T-cell (primary cell): ENCODE measurements around the gene CELF3. TPM values are rescaled to one million over a fixed set of nuclear protein-coding genes. Genes with fewer than 3 reads are reported as not detected.

Source experiments
- ATAC-seq, 4 experiments: fragments of 200-7000 bp in 3 of 4; fragments of 150-1000 bp in 1 of 4; cut with Tn5 transposase; replicated peaks in 1 of 4; 1 replicate in 3 of 4; 2 replicates in 1 of 4; pipeline ENCODE4 v1.10.0; 2021; ENCODE audit warnings: moderate library complexity in 3 of 4, mild to moderate bottlenecking in 2 of 4, moderate number of reproducible peaks in 1 of 4
- CTCF ChIA-PET, 2 donors: fragments of 300-600 bp; sonication (Branson Sonifier 250); formaldehyde crosslinking; loops; one replicate each; lab custom pipeline; 2022; ENCODE audit warnings: antibody characterized with exemption in 2 of 2; lab: Charles Lee
- POLR2A ChIA-PET, 2 donors: fragments of 300-600 bp; sonication (Branson Sonifier 250); formaldehyde crosslinking; loops; one replicate each; lab custom pipeline; 2022; ENCODE audit warnings: antibody characterized with exemption in 2 of 2; lab: Charles Lee
- DNase-seq, 35 experiments: peaks; one replicate each; pipeline versions ENCODE4 v3.0.0 to v3.0.0-alpha.2; 2013 to 2023
- H3K27ac ChIP-seq: one replicate; pipeline ENCODE4 v1.5.1; 2013; ENCODE audit warnings: low read length
- H3K27me3 ChIP-seq, 2 experiments: replicated peaks in 1 of 2; 1 replicate in 1 of 2; 2 replicates in 1 of 2; pipeline versions ENCODE4 v1.6.1 to v1.7.0; 2013; ENCODE audit warnings: low read length in 1 of 2, mixed read lengths in 1 of 2; ENCODE audit not compliant: control insufficient read depth in 2 of 2, insufficient read depth in 2 of 2; ENCODE audit errors: extremely low read depth in 1 of 2
- H3K36me3 ChIP-seq, 2 donors: 1 replicate in 1 of 2; 2 replicates in 1 of 2; pipeline versions ENCODE4 v1.6.1 to v1.7.0; 2013; ENCODE audit warnings: low read length in 1 of 2; ENCODE audit not compliant: control insufficient read depth in 2 of 2, insufficient read depth in 1 of 2; ENCODE audit errors: extremely low read depth in 1 of 2
- H3K4me1 ChIP-seq, 2 experiments: 1 replicate in 1 of 2; 2 replicates in 1 of 2; pipeline versions ENCODE4 v1.6.1 to v1.7.0; 2013; ENCODE audit warnings: low read length in 2 of 2, mixed read lengths in 1 of 2; ENCODE audit not compliant: insufficient read depth in 2 of 2, control insufficient read depth in 1 of 2; ENCODE audit errors: extremely low read depth in 1 of 2
- H3K4me3 ChIP-seq, 2 donors: 1 replicate in 1 of 2; 2 replicates in 1 of 2; pipeline versions ENCODE4 v1.5.1 to v1.7.0; 2013; ENCODE audit warnings: mild to moderate bottlenecking in 2 of 2, low read length in 1 of 2, moderate library complexity in 1 of 2; ENCODE audit not compliant: control insufficient read depth in 1 of 2; ENCODE audit errors: extremely low read depth in 1 of 2
- H3K9me3 ChIP-seq: 2 replicates; pipeline ENCODE4 v1.7.0; 2013
- H3K27ac Mint-ChIP-seq, 2 donors: one replicate each; pipeline ENCODE4 v1.8.0; 2020 to 2021; ENCODE audit warnings: mild to moderate bottlenecking in 2 of 2, mixed read lengths in 2 of 2
- H3K27me3 Mint-ChIP-seq, 2 donors: one replicate each; pipeline ENCODE4 v1.8.0; 2021 to 2022; ENCODE audit warnings: mixed read lengths in 2 of 2
- H3K36me3 Mint-ChIP-seq: one replicate; pipeline ENCODE4 v1.8.0; 2021; ENCODE audit warnings: mixed read lengths
- H3K4me1 Mint-ChIP-seq, 3 donors: one replicate each; pipeline ENCODE4 v1.8.0; 2020 to 2022; ENCODE audit warnings: mixed read lengths in 3 of 3, mild to moderate bottlenecking in 1 of 3
- H3K4me3 Mint-ChIP-seq, 3 donors: one replicate each; pipeline ENCODE4 v1.8.0; 2020 to 2022; ENCODE audit warnings: mild to moderate bottlenecking in 3 of 3, mixed read lengths in 3 of 3, moderate library complexity in 3 of 3
- H3K9me3 Mint-ChIP-seq, 3 donors: one replicate each; pipeline ENCODE4 v1.8.0; 2020 to 2022; ENCODE audit warnings: mixed read lengths in 3 of 3
- WGBS: methylation state at CpG from one replicate; pipeline ENCODE4 v1.1.5; 2013; ENCODE audit warnings: missing lambda C conversion rate; ENCODE audit not compliant: insufficient coverage; 5-methylcytosine and 5-hydroxymethylcytosine counted together
- total RNA-seq, 35 experiments: library from RNA in 6 of 35; stranded (reverse) in 6 of 35; fragments of 120-200 nt in 1 of 35; gene quantifications; one replicate each; pipeline versions ENCODE4 v1.2.1 to v1.2.4 and lab custom pipeline; 2013 to 2026

Gene CELF3
- total RNA-seq, 5 donors from 2014 or later (not counting 1 experiment from before 2014, with no cell fraction given): not detected

DNA sequence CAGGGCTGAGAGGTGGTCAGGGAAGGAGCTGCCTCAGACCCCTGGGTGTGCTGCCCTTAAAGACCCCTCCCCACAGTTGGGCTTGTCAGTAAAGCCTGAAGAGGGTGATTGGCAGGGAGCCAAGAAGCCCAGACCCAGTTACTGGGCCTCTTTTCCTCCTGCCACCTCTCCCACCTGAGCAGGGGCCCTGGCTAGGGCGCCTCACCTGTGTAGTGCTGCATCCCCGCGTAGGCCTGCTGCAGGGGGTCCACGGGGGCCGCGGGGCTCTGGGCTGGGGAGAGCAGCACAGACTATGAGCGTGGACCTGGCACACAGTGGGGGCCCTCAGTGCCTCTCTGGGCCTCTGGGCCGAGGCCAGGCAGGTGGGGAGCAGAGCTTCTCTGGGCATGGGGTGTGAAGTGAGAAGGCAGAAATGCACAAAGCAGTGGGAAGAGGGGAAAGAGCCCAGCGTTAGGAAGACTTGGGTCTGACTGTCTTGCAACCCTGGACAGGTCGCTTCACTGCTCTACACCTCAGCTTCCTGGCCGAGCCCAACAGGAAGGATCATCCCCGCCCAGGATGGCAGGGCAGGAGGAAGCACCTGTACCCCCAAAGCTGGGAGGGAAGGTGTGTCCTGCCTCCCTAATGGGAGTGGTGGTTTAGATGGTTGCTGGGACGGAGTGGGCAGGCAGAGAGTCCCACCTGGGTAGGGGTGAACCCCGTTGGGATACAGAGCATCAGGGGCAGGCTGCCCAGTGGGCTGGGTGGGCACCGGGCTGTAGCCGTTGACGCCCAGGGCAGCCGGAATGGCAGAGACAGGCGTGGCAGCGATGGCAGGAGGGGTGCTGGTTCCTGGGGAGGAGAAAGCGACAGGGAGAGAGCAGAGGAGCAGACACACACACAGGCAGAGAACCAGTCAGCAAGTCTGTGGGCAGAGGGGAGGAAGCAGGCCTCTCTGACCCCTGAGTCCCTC is 9.9 kb downstream of the CELF3 start:
- Histone ChIP-seq H3K36me3 (no peaks in the 10 kb centered on the region), H3K9me3 (no peaks in the 10 kb centered on the region), H3K4me1 (peaks cover 0 to 5% of the 10 kb centered on the region in 2 experiments), H3K27me3 (peaks cover 0 to 8% of the 10 kb centered on the region in 2 experiments), H3K27ac (no peak overlapping the region), H3K4me3 (no peak overlapping the region)
- Mint-ChIP-seq H3K9me3 (no peaks in the 10 kb centered on the region), H3K4me3 (no peak overlapping the region), H3K4me1 (peaks cover 9 to 13% (median 11%) of the 10 kb centered on the region in 3 donors), H3K27me3 (peaks cover 0 to 4% of the 10 kb centered on the region in 2 donors), H3K36me3 (no peaks in the 10 kb centered on the region), H3K27ac (no peak overlapping the region)
- CTCF ChIA-PET: no interaction called here
- POLR2A ChIA-PET: no interaction called here
- ATAC-seq: no peak
- DNase-seq: no peak
- 58% methylated on average over 13 of the region's 21 CpGs for WGBS

DNA sequence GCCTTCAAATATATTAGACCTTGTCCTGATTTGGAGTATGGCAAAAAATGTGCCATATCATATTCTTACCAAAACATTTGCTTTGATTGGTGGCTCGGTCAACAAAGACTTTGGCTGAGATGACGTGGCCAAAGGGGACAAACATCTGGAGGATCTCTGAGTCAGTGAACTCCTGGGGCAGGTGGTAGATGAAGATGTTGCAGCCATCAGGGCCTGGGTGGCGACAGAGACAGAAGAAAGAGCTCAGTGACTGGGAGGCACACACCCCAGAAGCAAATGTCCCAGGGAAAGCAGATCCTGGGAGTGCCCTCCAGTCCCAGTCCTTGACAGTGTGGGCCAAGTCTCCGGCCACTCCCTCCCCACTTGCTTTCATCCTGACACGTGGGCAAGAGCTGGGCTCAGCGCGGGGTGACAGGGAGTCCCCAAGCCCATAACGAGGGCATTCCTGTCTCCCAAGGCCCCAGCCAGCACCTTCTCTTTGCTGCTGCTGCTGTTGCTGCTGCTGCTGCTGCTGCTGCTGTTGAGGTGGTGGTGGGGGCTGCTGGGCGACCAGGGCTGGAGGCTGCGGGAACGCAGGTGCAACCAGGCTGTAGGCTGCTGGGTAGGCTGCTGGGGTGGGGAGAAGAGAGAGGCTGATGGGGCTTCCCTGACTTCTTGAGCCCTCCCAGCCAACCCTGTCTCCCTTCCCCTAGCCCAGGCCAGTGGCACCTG is 10.7 kb downstream of the CELF3 start:
- ChIA-PET POLR2A (no interaction called here), CTCF (interaction anchor here in 1 of 2 donors (0.6 kb wide), 1 partner anchor 46 kb away, joined by 5 read pairs; no protein-coding TSS in a partner anchor)
- H3K4me3 Mint-ChIP-seq: no peak overlapping the region
- Histone ChIP-seq H3K27me3 (no peaks in the 10 kb centered on the region), H3K27ac (no peak overlapping the region), H3K4me3 (no peak overlapping the region), H3K4me1 (peaks cover 0 to 5% of the 10 kb centered on the region in 2 experiments), H3K36me3 (peaks cover 0 to 3% of the 10 kb centered on the region in 2 donors), H3K9me3 (no peaks in the 10 kb centered on the region)
- peaks cover 9 to 13% (median 11%) of the 10 kb centered on the region in 3 donors for H3K4me1 Mint-ChIP-seq
- DNase-seq (no peak), ATAC-seq (no peak)
- H3K9me3 Mint-ChIP-seq: no peaks in the 10 kb centered on the region
- peaks cover 6% of the 10 kb centered on the region for H3K36me3 Mint-ChIP-seq
- WGBS: 74% methylated on average over 4 of the region's 11 CpGs
- no peak overlapping the region for H3K27ac Mint-ChIP-seq
- H3K27me3 Mint-ChIP-seq: no peaks in the 10 kb centered on the region

DNA sequence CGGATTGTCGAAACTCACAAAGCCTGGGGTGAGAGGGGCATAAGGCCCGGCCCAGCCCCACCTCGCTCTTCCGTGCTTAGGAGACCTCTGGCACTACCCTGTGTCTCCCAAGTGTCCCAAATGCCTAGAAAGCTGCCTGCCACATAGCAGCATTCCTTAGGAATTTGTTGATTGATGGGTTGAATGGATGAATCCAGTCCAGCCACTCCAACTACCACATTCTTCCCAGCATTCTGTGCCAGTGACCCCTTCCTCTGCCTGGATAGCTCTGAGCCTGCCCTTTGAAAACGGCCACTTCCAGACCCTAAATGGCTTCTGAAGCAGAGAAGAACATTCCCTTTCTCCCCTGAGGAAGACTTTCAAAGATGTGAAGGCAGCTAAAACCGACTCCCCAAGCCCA is 11.5 kb downstream of the CELF3 start:
- CTCF ChIA-PET: interaction anchor here in 1 of 2 donors (0.6 kb wide), 1 partner anchor 45 kb away, joined by 5 read pairs; no protein-coding TSS in a partner anchor
- peaks cover 9 to 13% (median 11%) of the 10 kb centered on the region in 3 donors for H3K4me1 Mint-ChIP-seq

DNA sequence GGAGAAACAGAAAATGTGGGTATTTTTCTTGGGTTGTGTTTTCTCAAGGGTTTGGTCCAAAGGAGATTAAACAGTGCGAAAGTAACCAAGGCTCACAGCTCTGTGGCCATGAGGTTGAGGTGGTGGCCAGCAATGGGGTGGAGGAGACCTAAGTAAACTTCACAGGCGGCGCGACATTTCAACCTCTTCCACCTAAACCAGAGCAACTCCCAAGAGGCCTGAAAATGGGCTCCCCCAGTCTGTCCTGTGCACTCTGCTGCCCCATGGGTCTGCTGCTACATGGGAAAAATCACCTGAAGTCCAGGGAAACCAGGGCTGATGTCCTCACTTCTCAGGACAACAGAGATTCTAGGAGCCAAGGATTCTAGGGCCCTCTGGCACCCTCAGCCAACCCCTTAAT is 12.4 kb downstream of the CELF3 start:
- no peak overlapping the region for H3K4me3 ChIP-seq
- Mint-ChIP-seq H3K9me3 (no peaks in the 10 kb centered on the region), H3K27me3 (no peaks in the 10 kb centered on the region), H3K27ac (no peak overlapping the region), H3K36me3 (peaks cover 21% of the 10 kb centered on the region), H3K4me1 (peaks cover 9 to 13% (median 11%) of the 10 kb centered on the region in 3 donors), H3K4me3 (no peak overlapping the region)
- no peaks in the 10 kb centered on the region for H3K9me3 ChIP-seq
- no peaks in the 10 kb centered on the region for H3K27me3 ChIP-seq
- ChIA-PET CTCF (no interaction called here), POLR2A (no interaction called here)
- WGBS: no CpG with 5 or more reads among the region's 4 CpGs
- peaks cover 0 to 16% of the 10 kb centered on the region in 2 donors for H3K36me3 ChIP-seq
- peaks cover 0 to 5% of the 10 kb centered on the region in 2 experiments for H3K4me1 ChIP-seq
- ATAC-seq: no peak
- H3K27ac ChIP-seq: no peak overlapping the region
- DNase-seq: no peak

More for the DNA sequence above, 11.5 kb downstream of the CELF3 start:
- Histone ChIP-seq H3K9me3 (no peaks in the 10 kb centered on the region), H3K4me1 (peaks cover 0 to 5% of the 10 kb centered on the region in 2 experiments), H3K27ac (no peak overlapping the region), H3K27me3 (no peaks in the 10 kb centered on the region), H3K36me3 (peaks cover 0 to 7% of the 10 kb centered on the region in 2 donors), H3K4me3 (no peak overlapping the region)
- POLR2A ChIA-PET: interaction anchor here in 1 of 2 donors (0.7 kb wide), 1 partner anchor 19 kb away, joined by 3 read pairs; no protein-coding TSS in a partner anchor
- H3K27ac Mint-ChIP-seq: no peak overlapping the region
- no peak for ATAC-seq
- H3K9me3 Mint-ChIP-seq: no peaks in the 10 kb centered on the region
- H3K36me3 Mint-ChIP-seq: peaks cover 12% of the 10 kb centered on the region
- no peak for DNase-seq
- H3K4me3 Mint-ChIP-seq: no peak overlapping the region
- no peaks in the 10 kb centered on the region for H3K27me3 Mint-ChIP-seq
- 97% methylated on average over 3 of the region's 7 CpGs for WGBS

DNA sequence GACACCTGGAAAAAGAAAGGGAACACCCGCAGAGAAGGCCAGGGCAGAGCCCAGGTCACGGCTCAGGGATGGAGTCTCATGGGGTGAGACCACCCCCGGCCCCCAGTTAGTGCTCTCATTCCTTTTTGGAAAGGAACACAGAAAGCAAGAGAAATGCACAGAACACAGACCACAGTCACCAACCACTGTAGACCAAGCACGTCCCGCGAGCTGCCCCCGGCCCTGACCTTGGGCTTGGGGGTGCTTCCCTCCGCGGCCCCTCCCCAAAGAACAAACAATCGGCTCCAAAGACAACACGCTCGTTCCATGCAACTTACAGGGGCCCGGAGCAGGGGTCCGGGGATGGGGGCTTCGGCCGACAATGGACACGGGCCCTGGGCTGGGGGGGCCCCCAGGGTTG is 12.8 kb downstream of the CELF3 start:
- Mint-ChIP-seq H3K9me3 (no peaks in the 10 kb centered on the region), H3K4me3 (no peak overlapping the region), H3K36me3 (peaks cover 25% of the 10 kb centered on the region), H3K27ac (no peak overlapping the region), H3K4me1 (peaks cover 9 to 13% (median 11%) of the 10 kb centered on the region in 3 donors), H3K27me3 (no peaks in the 10 kb centered on the region)
- no peak overlapping the region for H3K4me3 ChIP-seq
- ChIA-PET POLR2A (no interaction called here), CTCF (no interaction called here)
- peaks cover 0 to 5% of the 10 kb centered on the region in 2 experiments for H3K4me1 ChIP-seq
- H3K27me3 ChIP-seq: no peaks in the 10 kb centered on the region
- WGBS: 65% methylated on average over 6 of the region's 17 CpGs
- H3K9me3 ChIP-seq: no peaks in the 10 kb centered on the region
- H3K36me3 ChIP-seq: peaks cover 0 to 20% of the 10 kb centered on the region in 2 donors
- H3K27ac ChIP-seq: no peak overlapping the region
- DNase-seq (no peak), ATAC-seq (no peak)

DNA sequence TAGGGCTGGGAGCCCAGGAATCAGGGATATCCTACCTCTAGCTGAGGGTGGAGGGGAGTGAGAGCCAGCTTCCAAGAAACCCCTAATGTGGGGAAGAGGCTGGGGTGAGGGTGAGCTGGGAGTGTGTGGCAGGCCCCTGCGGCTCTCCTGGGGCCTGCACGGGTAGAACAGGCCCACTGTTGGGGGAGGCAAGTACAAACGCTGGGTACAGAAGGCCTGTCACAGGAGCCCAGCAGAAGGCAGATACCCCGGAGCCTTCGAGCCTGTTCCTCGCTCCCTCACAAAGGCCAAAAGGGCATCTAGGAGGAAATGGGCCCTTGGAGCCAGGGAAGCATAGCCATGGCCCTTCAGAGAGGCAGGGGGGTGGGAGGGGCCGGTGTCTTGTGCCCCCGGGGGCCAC is 13.7 kb downstream of the CELF3 start:
- Mint-ChIP-seq H3K27ac (no peak overlapping the region), H3K36me3 (peaks cover 28% of the 10 kb centered on the region), H3K4me1 (peaks cover 9 to 13% (median 11%) of the 10 kb centered on the region in 3 donors), H3K27me3 (no peaks in the 10 kb centered on the region), H3K4me3 (no peak overlapping the region), H3K9me3 (no peaks in the 10 kb centered on the region)
- no peaks in the 10 kb centered on the region for H3K27me3 ChIP-seq
- no peak for DNase-seq
- H3K27ac ChIP-seq: no peak overlapping the region
- peaks cover 0 to 5% of the 10 kb centered on the region in 2 experiments for H3K4me1 ChIP-seq
- H3K4me3 ChIP-seq: no peak overlapping the region
- H3K36me3 ChIP-seq: peaks cover 3 to 28% of the 10 kb centered on the region in 2 donors
- peak in 1 of 4 experiments; percentile 21 for ATAC-seq
- H3K9me3 ChIP-seq: no peaks in the 10 kb centered on the region
- ChIA-PET CTCF (no interaction called here), POLR2A (no interaction called here)
- 68% methylated on average over 7 of the region's 8 CpGs for WGBS
